ENCODE measurements around the gene TLE3.

- TF ChIP-seq POLR2AphosphoS5 (IDR thresholded peaks at IDR 0.05) (peak; percentile 91 to 98 (median 95)), CTCF (IDR thresholded peaks at IDR 0.05) (peak; percentile 41 to 44 (median 42)), POLR2A (IDR thresholded peaks at IDR 0.05) (peak; percentile 97)
These were observed at the start of gene TLE3 for GRCh38 chr15:70097321-70098152.
